Activated CD8-positive, alpha-beta T cell treated with anti-CD3 and anti-CD28 coated beads for 36 hours (primary cell): ENCODE results near the gene VPS18. TPM values are rescaled to one million over a fixed set of nuclear protein-coding genes. Genes with fewer than 3 reads are reported as not detected.

Experiments used
- ATAC-seq: fragments of 200-7000 bp; cut with Tn5 transposase; one replicate; pipeline ENCODE4 v1.10.0; 2021; ENCODE audit warnings: mild to moderate bottlenecking, moderate library complexity
- CTCF ChIA-PET: fragments of 350-600 bp; sonication (Branson Sonifier 250); formaldehyde crosslinking; loops from one replicate; lab custom pipeline; 2021; ENCODE audit warnings: antibody characterized with exemption; lab: Charles Lee
- POLR2A ChIA-PET: fragments of 350-600 bp; sonication (Branson Sonifier 250); formaldehyde crosslinking; loops from one replicate; lab custom pipeline; 2021; ENCODE audit warnings: antibody characterized with exemption; lab: Charles Lee
- DNase-seq: peaks from one replicate; pipeline ENCODE4 v3.0.0-alpha.2; 2020
- H3K27ac Mint-ChIP-seq: one replicate; pipeline ENCODE4 v1.8.0; 2021; ENCODE audit warnings: mild to moderate bottlenecking, mixed read lengths
- H3K27me3 Mint-ChIP-seq: one replicate; pipeline ENCODE4 v1.8.0; 2021; ENCODE audit warnings: mixed read lengths
- H3K36me3 Mint-ChIP-seq: one replicate; pipeline ENCODE4 v1.8.0; 2021; ENCODE audit warnings: low read depth, mixed read lengths
- H3K4me1 Mint-ChIP-seq: one replicate; pipeline ENCODE4 v1.8.0; 2021; ENCODE audit warnings: low read depth, mixed read lengths
- H3K4me3 Mint-ChIP-seq: one replicate; pipeline ENCODE4 v1.8.0; 2021; ENCODE audit warnings: mild to moderate bottlenecking, moderate library complexity, mixed read lengths
- H3K9me3 Mint-ChIP-seq: one replicate; pipeline ENCODE4 v1.8.0; 2021; ENCODE audit warnings: mixed read lengths
- intact Hi-C: fragments of 100-400 bp; cut with micrococcal nuclease; formaldehyde crosslinking; loops from one replicate; pipeline ENCODE4 v1.10.0; 2022
- total RNA-seq, 2 experiments: library from RNA; stranded (reverse); gene quantifications; one replicate each; pipeline ENCODE4 v1.2.3, GENCODE V29; 2021
- TF ChIP-seq, protein P1 (sequence below): fragments of 200-600 bp; IDR thresholded peaks from one replicate; pipeline ENCODE4 v1.8.0; 2022; ENCODE audit warnings: antibody characterized with exemption, mild to moderate bottlenecking

The VPS18 gene
- total RNA-seq, 2 experiments from 2014 or later: 6.1 TPM

DNA sequence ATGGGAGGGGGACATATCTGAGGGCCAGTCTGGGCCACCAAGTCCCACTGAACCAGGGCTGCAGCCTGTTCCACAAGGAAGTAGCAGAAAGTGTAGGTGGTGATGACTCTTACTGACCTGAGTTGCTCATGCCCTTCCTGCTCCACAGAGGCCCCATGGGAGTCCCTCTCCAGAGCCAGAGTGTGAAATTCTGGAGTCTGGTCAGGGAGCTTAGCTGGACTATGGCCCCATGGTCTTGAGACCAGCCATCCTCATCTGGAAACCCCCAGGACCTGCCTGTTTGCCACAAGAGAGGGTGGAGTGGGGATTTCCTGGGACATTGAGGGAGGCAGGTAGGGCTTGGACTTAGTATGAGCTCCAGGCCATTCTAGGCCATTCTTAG is 47.4 kb upstream of the VPS18 start:
- peaks cover 11% of the 10 kb centered on the region for H3K4me1 Mint-ChIP-seq
- no peak overlapping the region for H3K4me3 Mint-ChIP-seq
- ChIA-PET CTCF (interaction anchor here (1.1 to 6.3 kb wide), 4 partner anchors 11 to 57 kb away, joined by 3 to 65 read pairs (median 7); partner anchors contain the start of gene VPS18), POLR2A (no interaction called here)
- intact Hi-C loops: no loop called here
- no peak for DNase-seq
- peaks cover 16% of the 10 kb centered on the region for H3K27me3 Mint-ChIP-seq
- no peak overlapping the region for H3K27ac Mint-ChIP-seq
- TF ChIP-seq, protein P1, sequence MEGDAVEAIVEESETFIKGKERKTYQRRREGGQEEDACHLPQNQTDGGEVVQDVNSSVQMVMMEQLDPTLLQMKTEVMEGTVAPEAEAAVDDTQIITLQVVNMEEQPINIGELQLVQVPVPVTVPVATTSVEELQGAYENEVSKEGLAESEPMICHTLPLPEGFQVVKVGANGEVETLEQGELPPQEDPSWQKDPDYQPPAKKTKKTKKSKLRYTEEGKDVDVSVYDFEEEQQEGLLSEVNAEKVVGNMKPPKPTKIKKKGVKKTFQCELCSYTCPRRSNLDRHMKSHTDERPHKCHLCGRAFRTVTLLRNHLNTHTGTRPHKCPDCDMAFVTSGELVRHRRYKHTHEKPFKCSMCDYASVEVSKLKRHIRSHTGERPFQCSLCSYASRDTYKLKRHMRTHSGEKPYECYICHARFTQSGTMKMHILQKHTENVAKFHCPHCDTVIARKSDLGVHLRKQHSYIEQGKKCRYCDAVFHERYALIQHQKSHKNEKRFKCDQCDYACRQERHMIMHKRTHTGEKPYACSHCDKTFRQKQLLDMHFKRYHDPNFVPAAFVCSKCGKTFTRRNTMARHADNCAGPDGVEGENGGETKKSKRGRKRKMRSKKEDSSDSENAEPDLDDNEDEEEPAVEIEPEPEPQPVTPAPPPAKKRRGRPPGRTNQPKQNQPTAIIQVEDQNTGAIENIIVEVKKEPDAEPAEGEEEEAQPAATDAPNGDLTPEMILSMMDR: no peak
- ATAC-seq: no peak
- H3K9me3 Mint-ChIP-seq: no peaks in the 10 kb centered on the region
- peaks cover 2% of the 10 kb centered on the region for H3K36me3 Mint-ChIP-seq

DNA sequence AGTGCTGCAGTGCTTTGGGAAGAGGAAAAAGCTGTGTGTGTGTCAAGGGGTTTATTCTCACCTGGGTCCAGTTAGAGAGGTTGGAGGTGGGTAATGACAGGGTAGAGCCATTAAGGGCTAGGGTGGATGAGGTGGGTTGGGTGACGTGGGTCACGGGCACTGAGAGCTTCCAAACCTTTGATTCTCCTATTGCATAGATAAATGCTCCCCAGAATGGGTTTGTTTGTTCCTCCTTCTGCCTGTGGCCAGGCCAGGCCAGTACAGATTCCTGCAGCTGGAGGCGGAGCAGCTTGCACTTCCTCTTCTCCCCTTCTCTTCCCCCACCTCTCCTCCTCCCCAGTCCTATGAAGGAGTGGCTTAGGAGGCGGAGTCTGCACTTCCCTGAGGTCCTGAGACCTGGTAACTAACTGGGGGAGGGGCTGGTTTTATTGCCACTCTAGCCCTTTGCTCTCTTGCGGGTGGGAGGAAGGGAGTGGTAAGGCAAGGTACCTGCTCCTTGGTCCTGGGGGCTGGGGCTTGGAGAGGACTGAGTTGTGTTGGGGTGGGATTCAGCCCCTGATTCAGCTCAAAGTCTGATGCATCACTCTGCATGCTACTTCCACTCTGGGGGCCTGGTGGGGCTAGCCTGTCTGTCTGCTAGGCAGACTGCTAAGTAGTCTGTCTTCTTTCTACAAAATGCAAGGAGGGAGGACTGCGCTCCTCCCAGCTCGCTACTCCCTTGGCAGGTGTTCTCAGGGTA is 46.9 kb upstream of the VPS18 start:
- ChIA-PET POLR2A (no interaction called here), CTCF (interaction anchor here (1.1 to 6.3 kb wide), 4 partner anchors 10 to 57 kb away, joined by 3 to 65 read pairs (median 7); partner anchors contain the start of gene VPS18)
- DNase-seq (no peak), ATAC-seq (no peak)
- Mint-ChIP-seq H3K9me3 (no peaks in the 10 kb centered on the region), H3K27ac (no peak overlapping the region), H3K4me1 (peaks cover 11% of the 10 kb centered on the region), H3K27me3 (peaks cover 16% of the 10 kb centered on the region), H3K4me3 (no peak overlapping the region), H3K36me3 (peaks cover 2% of the 10 kb centered on the region)
- TF ChIP-seq, protein P1: no peak
- intact Hi-C loops: no loop called here

DNA sequence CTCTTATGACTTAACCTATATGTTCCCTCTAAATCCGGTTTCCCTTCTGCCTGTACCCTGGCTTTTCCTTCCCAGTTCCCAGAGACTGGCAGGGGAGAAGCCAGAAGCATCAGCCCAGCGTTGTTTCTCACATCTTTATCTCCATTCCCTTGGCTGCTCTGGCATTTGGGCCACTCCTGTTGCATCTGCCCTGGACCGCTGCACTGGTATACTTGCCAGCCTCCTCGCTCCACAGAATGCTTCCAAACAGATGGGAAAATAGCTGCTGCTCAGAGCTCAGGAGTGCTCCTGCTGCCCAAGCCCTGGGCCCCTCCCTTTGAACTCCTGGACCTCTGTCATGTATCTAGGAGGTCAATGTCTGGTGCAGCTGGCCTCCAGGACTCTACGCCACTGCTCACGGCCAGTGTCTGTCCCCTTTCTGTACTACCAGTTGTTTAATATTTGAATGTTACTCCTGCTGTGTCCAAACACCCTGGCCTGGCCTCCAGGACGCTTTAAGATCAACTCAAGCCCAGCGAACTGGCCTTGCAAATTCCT is 43.6 kb upstream of the VPS18 start:
- Mint-ChIP-seq H3K9me3 (no peaks in the 10 kb centered on the region), H3K27me3 (peaks cover 3% of the 10 kb centered on the region), H3K27ac (no peak overlapping the region), H3K36me3 (no peaks in the 10 kb centered on the region), H3K4me1 (peaks cover 8% of the 10 kb centered on the region), H3K4me3 (no peak overlapping the region)
- TF ChIP-seq, protein P1: no peak
- ChIA-PET POLR2A (no interaction called here), CTCF (interaction anchor here (0.6 to 2.5 kb wide), 3 partner anchors 8 to 224 kb away, joined by 3 to 18 read pairs (median 6); partner anchors contain the start of gene VPS18)
- intact Hi-C loops: no loop called here
- DNase-seq (no peak), ATAC-seq (no peak)

DNA sequence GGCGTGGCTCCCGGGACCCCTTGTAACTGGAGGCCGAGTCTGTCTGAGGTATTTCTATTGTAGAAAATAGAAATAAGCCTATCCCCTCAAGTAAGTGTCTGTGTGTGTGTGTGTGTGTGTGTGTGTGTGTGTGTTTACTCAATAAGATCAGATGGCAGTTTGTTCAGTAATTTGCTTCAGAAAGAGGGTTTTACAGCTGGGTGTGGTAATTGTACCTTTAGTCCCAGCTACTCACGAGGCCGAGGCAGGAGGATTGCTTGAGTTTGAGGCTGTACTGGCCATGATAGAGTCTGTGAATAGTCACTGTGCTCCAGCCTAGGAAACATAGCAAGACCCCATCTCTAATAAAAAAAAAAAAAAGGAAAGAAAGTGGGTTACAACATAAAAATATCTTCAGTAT is 41.7 kb upstream of the VPS18 start:
- POLR2A ChIA-PET: no interaction called here
- TF ChIP-seq, protein P1: no peak
- H3K9me3 Mint-ChIP-seq: no peaks in the 10 kb centered on the region
- no peak for ATAC-seq
- H3K27ac Mint-ChIP-seq: no peak overlapping the region
- peaks cover 2% of the 10 kb centered on the region for H3K4me1 Mint-ChIP-seq
- intact Hi-C loops: no loop called here
- no peak overlapping the region for H3K4me3 Mint-ChIP-seq
- no peaks in the 10 kb centered on the region for H3K36me3 Mint-ChIP-seq
- CTCF ChIA-PET: no interaction called here
- no peaks in the 10 kb centered on the region for H3K27me3 Mint-ChIP-seq
- no peak for DNase-seq
